GM18517 (cell line): ENCODE data around the gene CALU.

ENCODE experiments used
- ATAC-seq: cut with Tn5 transposase; IDR thresholded peaks from one replicate; pipeline ENCODE4 v1.9.1; 2021; ENCODE audit warnings: mild to moderate bottlenecking, moderate library complexity; ENCODE audit not compliant: unreplicated experiment

Gene CALU

DNA sequence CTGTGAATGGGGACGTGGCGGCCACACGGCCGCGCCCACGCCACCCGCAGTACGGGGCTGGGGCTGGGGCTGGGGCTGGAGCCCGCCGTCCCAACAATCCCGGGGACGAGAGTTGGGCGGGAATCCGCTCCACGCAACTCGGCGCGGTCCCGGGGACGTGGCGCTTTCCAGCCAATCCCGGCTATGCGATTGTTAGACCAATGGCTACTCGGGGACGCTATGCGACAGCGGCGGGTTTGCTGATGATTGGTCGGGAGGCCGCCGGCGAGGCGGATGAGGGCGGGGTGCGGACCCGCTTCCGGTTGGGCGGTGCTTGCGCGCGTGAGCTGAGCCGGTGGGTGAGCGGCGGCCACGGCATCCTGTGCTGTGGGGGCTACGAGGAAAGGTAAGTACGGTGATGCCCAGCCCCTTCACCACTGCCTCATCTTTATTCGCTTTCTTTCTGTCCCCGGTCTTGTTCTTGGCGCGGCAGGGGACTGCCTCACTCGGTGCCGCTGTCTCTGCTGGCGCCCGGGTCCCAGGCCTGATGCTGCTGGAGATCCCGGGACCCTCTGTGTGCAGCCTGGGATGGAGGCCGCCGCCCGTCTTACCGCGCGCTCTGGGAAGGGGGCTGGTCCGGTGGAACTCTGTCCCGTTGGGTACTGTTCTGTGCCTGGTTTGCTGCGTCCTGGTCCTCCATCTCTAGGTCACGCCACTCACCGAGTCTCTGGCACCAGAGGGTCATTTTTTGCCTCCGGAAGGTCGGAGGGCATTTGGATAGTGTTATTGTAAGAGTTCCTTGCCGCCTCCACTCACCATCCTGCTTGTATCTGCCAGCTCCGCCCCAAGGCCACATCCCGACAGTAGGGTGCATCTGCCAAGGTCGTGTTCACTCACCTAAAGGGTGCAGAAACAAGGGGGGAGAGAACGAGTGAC, at the start of gene CALU:
Gene CALU (plus strand): TSS at position 312 of the 915 bp plus-strand sequence. CDS start 9,225 bp downstream, outside the sequence.
- peak; percentile 96 for ATAC-seq

- ATAC-seq, result no peak
Measured at GRCh38 chr7:128691227-128691626, 47.9 kb upstream of the CALU start.

DNA sequence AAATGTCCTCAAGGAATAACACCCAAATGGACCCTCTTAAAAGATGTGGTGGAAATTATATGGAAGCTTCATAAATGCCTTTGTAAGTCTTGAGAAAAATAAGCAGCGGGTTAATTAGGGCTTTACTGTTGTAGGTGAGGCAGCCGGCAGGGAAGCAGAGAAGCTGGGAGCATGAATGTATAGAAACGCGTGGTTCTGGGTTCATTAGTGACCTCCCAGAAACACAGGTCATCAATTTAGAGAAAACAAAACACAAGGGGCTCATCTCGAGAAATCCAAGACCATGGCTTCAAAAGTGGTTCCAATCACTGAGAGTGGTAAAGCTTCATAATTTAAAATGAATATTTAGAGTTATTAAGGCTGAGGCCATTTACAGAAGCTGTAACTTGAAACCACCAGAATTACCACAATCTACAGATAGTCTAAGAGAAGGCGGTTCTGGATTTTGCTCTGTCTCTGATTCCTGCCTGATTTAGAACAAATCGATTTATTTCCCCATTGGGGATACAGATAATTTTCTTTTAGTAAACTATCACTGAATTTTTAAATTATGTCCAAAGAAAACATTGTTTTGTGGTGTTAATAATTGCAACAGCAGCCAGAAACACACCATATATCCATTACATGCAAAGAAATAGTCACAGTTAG, 46.4 kb upstream of the CALU start:
- ATAC-seq, result no peak

DNA sequence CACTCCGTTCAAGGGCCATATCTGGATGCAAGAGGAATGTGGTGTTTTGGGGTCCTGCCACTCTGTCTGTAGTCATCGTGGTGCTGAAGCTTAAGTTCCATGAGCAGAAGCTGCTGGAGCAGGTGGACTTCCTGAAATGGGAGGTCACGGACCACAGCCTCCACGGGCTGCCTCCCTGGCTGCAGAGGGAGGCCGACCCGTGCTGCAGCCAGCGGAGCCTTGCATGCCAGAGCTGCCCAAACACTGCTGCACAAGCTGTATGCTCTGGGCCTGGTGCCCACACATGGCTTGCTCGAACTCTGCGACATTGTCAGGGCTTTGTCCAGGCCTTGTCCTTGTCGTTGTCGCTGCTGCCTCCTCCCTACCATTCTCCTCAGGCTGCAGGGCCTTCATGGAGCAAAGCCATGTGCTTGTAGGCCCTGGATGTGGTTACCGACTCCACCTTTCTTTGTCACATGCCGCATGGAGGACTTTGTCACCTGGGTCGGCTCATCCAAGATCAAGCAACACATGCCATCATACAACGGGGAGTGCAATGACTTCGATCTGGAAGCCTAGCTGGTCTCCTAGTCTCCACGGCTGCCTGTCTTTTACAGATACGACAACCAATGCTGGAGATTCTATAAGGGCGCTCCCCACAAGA, 45.7 kb upstream of the CALU start:
- no peak for ATAC-seq

- ATAC-seq, result no peak
Measured at GRCh38 chr7:128694738-128695137, 44.4 kb upstream of the CALU start.

- ATAC-seq, result no peak
Measured at GRCh38 chr7:128697302-128697905, 41.8 kb upstream of the CALU start.

DNA sequence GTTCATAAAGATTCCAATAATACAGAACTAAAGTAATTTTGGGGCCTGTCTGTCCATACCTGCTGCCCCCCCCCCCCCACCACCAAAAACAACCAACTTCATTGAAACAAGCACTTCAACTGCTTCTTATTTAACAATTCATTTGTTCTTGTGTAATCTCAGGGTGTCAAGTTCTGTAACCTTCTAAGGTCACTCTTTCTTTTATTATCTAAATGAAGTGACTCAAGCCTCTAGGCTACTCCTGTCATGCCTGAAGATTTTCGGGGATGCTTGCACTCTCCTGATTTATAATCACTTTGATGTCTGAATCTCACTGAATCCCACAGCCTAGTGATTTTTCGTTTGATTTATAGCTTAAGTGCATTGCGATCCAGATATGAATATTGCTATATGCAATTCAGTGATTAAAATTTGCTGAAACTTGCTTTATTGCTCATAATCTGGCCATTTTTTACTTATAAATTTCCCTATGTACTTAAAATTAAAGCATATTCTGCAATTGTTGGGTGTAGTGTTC, 39.9 kb upstream of the CALU start:
- ATAC-seq, result no peak

- no peak for ATAC-seq
Measured at GRCh38 chr7:128699895-128700294, 39.3 kb upstream of the CALU start.

- no peak for ATAC-seq
Measured at GRCh38 chr7:128701062-128701785, 37.9 kb upstream of the CALU start.

DNA sequence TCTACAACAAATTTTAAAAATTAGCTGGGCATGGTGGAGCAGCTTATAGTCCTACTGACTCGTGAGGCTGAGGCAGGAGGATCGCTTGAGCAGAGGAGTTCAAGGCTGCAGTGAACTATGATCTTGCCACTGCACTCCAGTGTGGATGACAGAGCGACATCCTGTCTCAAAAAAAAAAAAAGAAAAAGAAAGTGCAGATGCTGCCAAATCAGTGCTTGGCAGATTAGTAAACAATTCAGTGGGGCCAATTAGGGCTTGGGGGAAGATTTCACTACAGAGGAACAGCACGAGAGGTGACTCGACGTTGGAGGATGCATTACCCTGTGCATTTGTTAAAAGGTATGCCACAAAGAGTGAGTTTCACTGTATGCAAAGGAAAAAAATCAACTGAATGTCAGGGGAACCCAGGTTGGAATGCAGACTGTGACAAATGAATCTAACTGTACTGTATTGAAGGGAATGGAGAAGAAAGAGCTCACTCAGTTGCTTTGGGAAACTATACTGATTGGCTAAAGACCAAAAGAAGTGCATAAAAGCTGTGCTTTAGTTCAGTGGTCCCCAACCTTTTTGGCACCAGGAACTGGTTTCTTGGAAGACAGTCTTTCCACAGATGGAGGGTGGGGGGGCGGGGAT, 35.4 kb upstream of the CALU start:
- no peak for ATAC-seq

DNA sequence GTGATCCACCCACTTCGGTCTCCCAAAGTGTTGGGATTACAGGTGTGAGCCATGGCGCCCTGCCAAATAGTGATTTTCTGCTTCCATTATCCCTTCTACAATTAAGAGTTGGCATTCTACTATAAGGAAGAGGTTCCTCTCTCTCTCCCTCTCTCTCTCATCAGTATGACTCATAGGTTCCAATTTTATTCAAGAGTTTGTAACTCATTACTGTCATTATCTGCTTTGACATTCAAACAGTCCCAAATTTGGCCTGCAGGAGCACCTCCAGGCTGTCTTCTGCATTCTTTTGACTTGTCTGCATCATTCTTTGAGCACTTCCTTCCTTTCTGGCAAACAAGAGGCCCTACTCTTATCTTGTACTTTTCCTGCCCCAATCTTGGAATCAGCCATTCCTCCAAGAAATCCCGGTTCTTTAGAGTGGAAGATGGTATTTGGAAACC, 33.2 kb upstream of the CALU start:
- ATAC-seq, result no peak

GRCh38 chr7:128707752-128708151, 31.4 kb upstream of the CALU start:
- no peak for ATAC-seq

DNA sequence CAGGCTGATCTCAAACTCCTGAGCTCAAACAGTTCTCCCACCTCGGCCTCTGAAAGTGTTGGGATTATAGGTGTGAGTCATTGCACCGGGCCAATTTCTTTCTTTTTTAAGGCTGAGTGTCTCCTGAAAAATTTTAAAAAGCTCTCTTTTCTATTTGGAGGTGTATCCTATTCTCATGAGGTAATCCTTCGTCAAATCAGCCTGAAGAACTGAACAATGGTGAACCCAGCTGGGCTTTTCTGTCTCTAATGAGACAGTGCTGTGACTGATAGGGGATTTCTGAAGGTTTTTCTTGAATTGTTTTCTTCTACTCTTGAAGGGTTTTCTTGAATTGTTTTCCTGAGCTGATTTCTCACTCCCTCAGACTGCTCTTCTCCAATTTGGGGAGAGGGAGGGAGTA, 30.9 kb upstream of the CALU start:
- no peak for ATAC-seq

GRCh38 chr7:128708824-128709223, 30.3 kb upstream of the CALU start:
- ATAC-seq, result no peak

GRCh38 chr7:128710481-128710880, 28.7 kb upstream of the CALU start:
- ATAC-seq, result no peak

DNA sequence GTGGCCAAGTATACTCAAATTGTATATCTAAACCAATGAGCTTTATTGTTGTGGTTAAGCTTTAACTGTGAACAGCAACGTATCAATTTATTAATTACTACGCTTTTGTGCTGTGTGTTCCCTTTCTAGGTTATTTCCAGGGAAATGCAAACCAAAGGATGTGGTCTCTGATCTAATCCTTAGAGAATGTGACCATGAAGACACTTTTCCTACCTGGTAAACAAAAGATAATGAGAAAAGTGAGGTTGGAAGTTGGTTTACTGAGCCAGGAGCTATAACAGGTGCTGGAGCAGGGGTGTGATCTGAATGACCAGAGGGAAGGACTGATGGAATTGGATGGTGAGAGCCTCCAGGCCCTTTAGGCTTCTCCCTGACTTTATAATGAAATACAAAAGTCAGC, 25.4 kb upstream of the CALU start:
- ATAC-seq, result no peak

- ATAC-seq, result no peak
Measured at GRCh38 chr7:128714701-128715495, 24.3 kb upstream of the CALU start.

GRCh38 chr7:128718967-128719642, 20.1 kb upstream of the CALU start:
- ATAC-seq, result no peak

DNA sequence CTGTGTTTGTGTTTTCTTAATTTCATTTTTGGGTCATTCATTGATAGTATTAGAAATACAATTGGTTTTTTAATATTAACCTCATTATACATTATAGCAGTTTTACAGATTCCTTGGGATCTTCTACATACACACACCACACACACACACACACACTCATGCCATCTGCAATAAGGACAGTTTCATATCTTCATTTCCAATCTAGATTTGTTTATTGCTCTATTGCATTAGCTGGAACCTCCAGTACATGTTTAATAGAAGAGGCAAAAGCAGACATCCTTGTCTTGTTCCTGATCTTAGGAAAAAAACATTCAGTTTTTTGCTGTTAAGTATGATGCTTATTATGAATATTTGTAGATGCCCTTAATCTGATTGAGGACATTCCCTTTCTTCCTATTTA, 17.8 kb upstream of the CALU start:
- ATAC-seq, result no peak
